Neural progenitor cell (in vitro differentiated cells): ENCODE results near the gene RHOBTB3.

Experiments
- EZH2 ChIP-seq: fragments of 200-600 bp; sonication (generic); IDR thresholded peaks from 2 replicates; pipeline ENCODE4 v1.6.1; 2017; ENCODE audit warnings: antibody characterized with exemption, mild to moderate bottlenecking, moderate library complexity
- TF ChIP-seq, protein P1 (sequence below): fragments of 200-600 bp; sonication (generic); IDR thresholded peaks from 2 replicates; pipeline ENCODE4 v1.5.1; 2017; ENCODE audit warnings: antibody characterized with exemption, mild to moderate bottlenecking

DNA sequence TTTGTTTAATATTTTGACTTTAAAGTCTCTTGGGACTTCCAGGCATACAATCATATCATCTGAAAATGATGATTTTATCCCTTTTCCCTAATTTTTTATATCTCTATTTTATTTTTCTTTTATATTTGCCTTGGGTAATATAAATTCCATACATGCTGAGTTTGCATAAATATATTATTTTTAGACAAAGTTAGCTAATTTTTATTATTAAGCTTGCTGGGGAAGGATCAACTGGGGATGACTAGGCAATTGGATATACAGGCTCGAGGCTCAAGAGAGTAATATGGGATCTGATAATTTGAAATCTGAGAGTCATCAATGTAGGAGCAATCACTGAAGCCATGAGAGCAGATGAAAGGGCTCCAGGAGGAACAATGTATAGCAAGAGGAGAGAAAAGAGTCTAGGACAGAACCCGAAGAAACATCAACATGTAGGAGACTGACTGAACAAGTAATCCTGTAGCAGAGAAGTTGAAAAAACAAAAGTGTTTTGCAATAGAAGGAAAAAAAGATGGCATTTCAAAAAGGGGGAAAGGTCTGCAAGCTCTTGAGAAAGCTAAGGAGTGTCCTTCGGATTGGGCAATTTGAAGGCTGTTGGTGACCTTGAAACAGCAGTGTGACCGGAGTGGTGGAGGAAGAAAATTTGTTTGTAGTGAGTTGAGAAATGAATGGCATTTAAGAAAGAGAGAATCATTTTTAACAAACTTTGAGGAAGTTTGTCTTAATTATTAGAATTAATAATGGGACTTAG is 17.0 kb upstream of the RHOBTB3 start:
- no peak for TF ChIP-seq EZH2
- TF ChIP-seq, protein P1, sequence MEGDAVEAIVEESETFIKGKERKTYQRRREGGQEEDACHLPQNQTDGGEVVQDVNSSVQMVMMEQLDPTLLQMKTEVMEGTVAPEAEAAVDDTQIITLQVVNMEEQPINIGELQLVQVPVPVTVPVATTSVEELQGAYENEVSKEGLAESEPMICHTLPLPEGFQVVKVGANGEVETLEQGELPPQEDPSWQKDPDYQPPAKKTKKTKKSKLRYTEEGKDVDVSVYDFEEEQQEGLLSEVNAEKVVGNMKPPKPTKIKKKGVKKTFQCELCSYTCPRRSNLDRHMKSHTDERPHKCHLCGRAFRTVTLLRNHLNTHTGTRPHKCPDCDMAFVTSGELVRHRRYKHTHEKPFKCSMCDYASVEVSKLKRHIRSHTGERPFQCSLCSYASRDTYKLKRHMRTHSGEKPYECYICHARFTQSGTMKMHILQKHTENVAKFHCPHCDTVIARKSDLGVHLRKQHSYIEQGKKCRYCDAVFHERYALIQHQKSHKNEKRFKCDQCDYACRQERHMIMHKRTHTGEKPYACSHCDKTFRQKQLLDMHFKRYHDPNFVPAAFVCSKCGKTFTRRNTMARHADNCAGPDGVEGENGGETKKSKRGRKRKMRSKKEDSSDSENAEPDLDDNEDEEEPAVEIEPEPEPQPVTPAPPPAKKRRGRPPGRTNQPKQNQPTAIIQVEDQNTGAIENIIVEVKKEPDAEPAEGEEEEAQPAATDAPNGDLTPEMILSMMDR: no peak
